BJ (cell line): Measurements from ENCODE around the gene OLFM3. TPM values are rescaled to one million over a fixed set of nuclear protein-coding genes. Genes with fewer than 3 reads are reported as not detected.

Experiments
- CTCF ChIA-PET: fragments of 350-600 bp; formaldehyde crosslinking; extraction: SDS; loops from one replicate; lab custom pipeline; 2021; ENCODE audit warnings: antibody characterized with exemption, inconsistent platforms; lab: Yijun Ruan, JAX
- POLR2A ChIA-PET: fragments of 300-600 bp; sonication (Branson Sonifier 250); formaldehyde crosslinking; extraction: SDS; loops from one replicate; lab custom pipeline; 2021; ENCODE audit warnings: antibody characterized with exemption; lab: Charles Lee
- DNase-seq: peaks from one replicate; pipeline ENCODE4 v3.0.0-alpha.2; 2011; ENCODE audit warnings: low read depth
- H3K27me3 ChIP-seq: 2 replicates; pipeline ENCODE4 v1.6.0; 2011; ENCODE audit warnings: low read length; ENCODE audit not compliant: control insufficient read depth, insufficient read depth
- H3K36me3 ChIP-seq: 2 replicates; pipeline ENCODE4 v1.5.1; 2011; ENCODE audit warnings: low read length; ENCODE audit not compliant: control insufficient read depth, insufficient read depth
- H3K4me3 ChIP-seq: 2 replicates; pipeline ENCODE4 v1.5.1; 2011; ENCODE audit warnings: low read depth, mild to moderate bottlenecking, control low read depth, low read length
- polyA plus RNA-seq: library from polyadenylated mRNA; depleted of rRNA; stranded (reverse); fragments of >200 nt; gene quantifications from 2 replicates; pipeline ENCODE4 v1.2.3, GENCODE V29; 2011
- small RNA-seq: library from RNA; depleted of rRNA; stranded (forward); fragments of <200 nt; gene quantifications from one replicate; pipeline ENCODE3, GENCODE V24; 2012; ENCODE audit warnings: low replicate concordance, low read depth; ENCODE audit not compliant: insufficient read length
- TF ChIP-seq, protein P1 (sequence below): IDR thresholded peaks from 2 replicates; pipeline ENCODE4 v1.5.1; 2011; ENCODE audit warnings: low read depth, mild to moderate bottlenecking, control low read depth, inconsistent platforms, low read length, moderate library complexity; ENCODE audit not compliant: insufficient read depth

OLFM3 gene
- polyA plus RNA-seq, 1 experiment: not detected

GRCh38 chr1:101756411-101756810, 240.3 kb downstream of the OLFM3 start:
- no peaks in the 10 kb centered on the region for H3K27me3 ChIP-seq
- ChIA-PET POLR2A (no interaction called here), CTCF (no interaction called here)
- H3K4me3 ChIP-seq: no peak overlapping the region
- TF ChIP-seq, protein P1, sequence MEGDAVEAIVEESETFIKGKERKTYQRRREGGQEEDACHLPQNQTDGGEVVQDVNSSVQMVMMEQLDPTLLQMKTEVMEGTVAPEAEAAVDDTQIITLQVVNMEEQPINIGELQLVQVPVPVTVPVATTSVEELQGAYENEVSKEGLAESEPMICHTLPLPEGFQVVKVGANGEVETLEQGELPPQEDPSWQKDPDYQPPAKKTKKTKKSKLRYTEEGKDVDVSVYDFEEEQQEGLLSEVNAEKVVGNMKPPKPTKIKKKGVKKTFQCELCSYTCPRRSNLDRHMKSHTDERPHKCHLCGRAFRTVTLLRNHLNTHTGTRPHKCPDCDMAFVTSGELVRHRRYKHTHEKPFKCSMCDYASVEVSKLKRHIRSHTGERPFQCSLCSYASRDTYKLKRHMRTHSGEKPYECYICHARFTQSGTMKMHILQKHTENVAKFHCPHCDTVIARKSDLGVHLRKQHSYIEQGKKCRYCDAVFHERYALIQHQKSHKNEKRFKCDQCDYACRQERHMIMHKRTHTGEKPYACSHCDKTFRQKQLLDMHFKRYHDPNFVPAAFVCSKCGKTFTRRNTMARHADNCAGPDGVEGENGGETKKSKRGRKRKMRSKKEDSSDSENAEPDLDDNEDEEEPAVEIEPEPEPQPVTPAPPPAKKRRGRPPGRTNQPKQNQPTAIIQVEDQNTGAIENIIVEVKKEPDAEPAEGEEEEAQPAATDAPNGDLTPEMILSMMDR: no peak
- DNase-seq: no peak
- H3K36me3 ChIP-seq: no peaks in the 10 kb centered on the region

Small RNAs within 50 kb of the gene (small RNA-seq; reads per million reads assigned to genes)
- not detected for gene RNU6-352P
